ENCODE data around the gene TSPAN32.

The TSPAN32 gene

GRCh38 chr11:2358754-2359442 lies 57.1 kb downstream of the TSPAN32 start:
- DNase-seq (ENCODE audit: low read depth) = no peak
- TF ChIP-seq CTCF (IDR thresholded peaks at IDR 0.05; ENCODE audit: insufficient read depth, low read depth, low read length, missing control alignments) = no peak
- H3K4me3 ChIP-seq (ENCODE audit: low read length) = no peak overlapping the region

- H3K4me3 ChIP-seq (ENCODE audit: low read length) = no peak overlapping the region
- no peak for DNase-seq (ENCODE audit: low read depth)
- no peak for TF ChIP-seq CTCF (IDR thresholded peaks at IDR 0.05; ENCODE audit: insufficient read depth, low read depth, low read length, missing control alignments)
Measured at GRCh38 chr11:2359557-2359956, 57.7 kb downstream of the TSPAN32 start.

GRCh38 chr11:2360081-2360642 lies 58.3 kb downstream of the TSPAN32 start:
- no peak for TF ChIP-seq CTCF (IDR thresholded peaks at IDR 0.05; ENCODE audit: insufficient read depth, low read depth, low read length, missing control alignments)

GRCh38 chr11:2361565-2361964 lies 59.8 kb downstream of the TSPAN32 start:
- no peak for TF ChIP-seq CTCF (IDR thresholded peaks at IDR 0.05; ENCODE audit: insufficient read depth, low read depth, low read length, missing control alignments)
- no peak for DNase-seq (ENCODE audit: low read depth)
- H3K4me3 ChIP-seq (ENCODE audit: low read length) = no peak overlapping the region

More at GRCh38 chr11:2360081-2360642, 58.3 kb downstream of the TSPAN32 start:
- DNase-seq (ENCODE audit: low read depth) = no peak
- H3K4me3 ChIP-seq (ENCODE audit: low read length) = no peak overlapping the region

GRCh38 chr11:2362414-2362813 lies 60.6 kb downstream of the TSPAN32 start:
- no peak for TF ChIP-seq CTCF (IDR thresholded peaks at IDR 0.05; ENCODE audit: insufficient read depth, low read depth, low read length, missing control alignments)
- H3K4me3 ChIP-seq (ENCODE audit: low read length) = no peak overlapping the region
- DNase-seq (ENCODE audit: low read depth) = no peak

GRCh38 chr11:2363130-2363529 lies 61.3 kb downstream of the TSPAN32 start:
- TF ChIP-seq CTCF (IDR thresholded peaks at IDR 0.05; ENCODE audit: insufficient read depth, low read depth, low read length, missing control alignments) = no peak
- H3K4me3 ChIP-seq (ENCODE audit: low read length) = no peak overlapping the region
- DNase-seq (ENCODE audit: low read depth) = no peak

All from epithelial cell of esophagus (primary cell).